Vagina (tissue), 2 donors: ENCODE results near the gene CHST10. TPM values are rescaled to one million over a fixed set of nuclear protein-coding genes. Genes with fewer than 3 reads are reported as not detected.

Experiments
- DNase-seq, 2 donors: peaks; one replicate each; pipeline ENCODE4 v3.0.0-alpha.2; 2017; ENCODE audit errors: extremely low spot score in 2 of 2
- H3K27ac ChIP-seq: fragments of 200-600 bp; sonication (generic); one replicate; pipeline ENCODE4 v1.5.1; 2019
- H3K27me3 ChIP-seq: fragments of 200-600 bp; sonication (generic); one replicate; pipeline ENCODE4 v1.5.1; 2019
- H3K36me3 ChIP-seq, 2 donors: fragments of 200-600 bp; sonication (generic); one replicate each; pipeline ENCODE4 v1.5.1; 2017 to 2019
- H3K4me1 ChIP-seq: fragments of 200-600 bp; sonication (generic); one replicate; pipeline ENCODE4 v1.5.1; 2019
- H3K4me3 ChIP-seq, 2 donors: fragments of 200-600 bp; sonication (generic); 1 replicate in 1 of 2; 2 replicates in 1 of 2; pipeline ENCODE4 v1.5.1; 2016 to 2019
- H3K9me3 ChIP-seq: fragments of 200-600 bp; sonication (generic); one replicate; pipeline ENCODE4 v1.5.1; 2019
- POLR2A ChIP-seq, 2 donors: fragments of 450-650 bp; IDR thresholded peaks; one replicate each; pipeline ENCODE4 v1.6.1; 2017; ENCODE audit warnings: antibody characterized with exemption in 2 of 2, mild to moderate bottlenecking in 2 of 2, moderate library complexity in 2 of 2
- POLR2AphosphoS5 ChIP-seq, 2 donors: sonication (generic); formaldehyde crosslinking; IDR thresholded peaks; one replicate each; pipeline ENCODE4 v1.9.0; 2017; ENCODE audit warnings: antibody characterized with exemption in 2 of 2, mild to moderate bottlenecking in 2 of 2, low read depth in 1 of 2; ENCODE audit not compliant: insufficient read depth in 1 of 2
- intact Hi-C: fragments of 100-400 bp; cut with DNase I; formaldehyde crosslinking; loops from one replicate; pipeline ENCODE4 v1.15.1; 2023
- total RNA-seq: library from RNA; depleted of rRNA; stranded (reverse); fragments of >200 nt; gene quantifications from one replicate; pipeline ENCODE4 v1.2.3, GENCODE V29; 2016
- TF ChIP-seq, protein P1 (sequence below), 3 experiments: fragments of 450-650 bp in 2 of 3; fragments of 200-600 bp in 1 of 3; sonication (generic) in 1 of 3; IDR thresholded peaks; one replicate each; pipeline ENCODE4 v1.5.1; 2017 to 2019; ENCODE audit warnings: antibody characterized with exemption in 3 of 3, mild to moderate bottlenecking in 2 of 3, moderate library complexity in 2 of 3

The CHST10 gene
- total RNA-seq, 1 donor from 2014 or later: 5.6 TPM

DNA sequence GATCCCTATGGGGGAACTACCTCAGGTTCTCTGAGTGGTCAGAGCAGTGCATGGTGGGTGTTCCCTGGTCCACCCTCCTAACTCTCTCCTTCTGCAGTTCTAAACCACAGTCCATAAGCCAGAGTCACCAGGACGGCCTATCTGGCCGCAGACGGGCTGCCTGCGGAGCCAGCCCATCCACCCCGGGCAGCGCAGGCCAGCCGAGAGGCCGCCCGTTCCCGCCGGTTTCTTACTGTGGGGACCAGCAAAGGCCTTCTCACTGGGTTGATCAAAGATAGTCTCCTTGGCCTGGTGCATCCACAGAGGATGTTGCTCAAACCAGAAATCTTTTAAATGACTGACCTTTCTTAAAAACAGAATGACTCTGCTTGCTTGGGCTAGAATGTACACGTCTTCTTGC is 9.6 kb upstream of the CHST10 start:
- Histone ChIP-seq H3K9me3 (no peaks in the 10 kb centered on the region), H3K4me1 (no peaks in the 10 kb centered on the region), H3K27ac (no peak overlapping the region), H3K27me3 (no peaks in the 10 kb centered on the region), H3K4me3 (no peak overlapping the region), H3K36me3 (no peaks in the 10 kb centered on the region)
- TF ChIP-seq POLR2A (IDR thresholded peaks at IDR 0.05) (no peak), POLR2AphosphoS5 (IDR thresholded peaks at IDR 0.05; ENCODE audit: insufficient read depth in 1 of 2, low read depth in 1 of 2) (no peak)
- TF ChIP-seq, protein P1, sequence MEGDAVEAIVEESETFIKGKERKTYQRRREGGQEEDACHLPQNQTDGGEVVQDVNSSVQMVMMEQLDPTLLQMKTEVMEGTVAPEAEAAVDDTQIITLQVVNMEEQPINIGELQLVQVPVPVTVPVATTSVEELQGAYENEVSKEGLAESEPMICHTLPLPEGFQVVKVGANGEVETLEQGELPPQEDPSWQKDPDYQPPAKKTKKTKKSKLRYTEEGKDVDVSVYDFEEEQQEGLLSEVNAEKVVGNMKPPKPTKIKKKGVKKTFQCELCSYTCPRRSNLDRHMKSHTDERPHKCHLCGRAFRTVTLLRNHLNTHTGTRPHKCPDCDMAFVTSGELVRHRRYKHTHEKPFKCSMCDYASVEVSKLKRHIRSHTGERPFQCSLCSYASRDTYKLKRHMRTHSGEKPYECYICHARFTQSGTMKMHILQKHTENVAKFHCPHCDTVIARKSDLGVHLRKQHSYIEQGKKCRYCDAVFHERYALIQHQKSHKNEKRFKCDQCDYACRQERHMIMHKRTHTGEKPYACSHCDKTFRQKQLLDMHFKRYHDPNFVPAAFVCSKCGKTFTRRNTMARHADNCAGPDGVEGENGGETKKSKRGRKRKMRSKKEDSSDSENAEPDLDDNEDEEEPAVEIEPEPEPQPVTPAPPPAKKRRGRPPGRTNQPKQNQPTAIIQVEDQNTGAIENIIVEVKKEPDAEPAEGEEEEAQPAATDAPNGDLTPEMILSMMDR (IDR thresholded peaks at IDR 0.05): no peak
- intact Hi-C loops: no loop called here
- no peak for DNase-seq

DNA sequence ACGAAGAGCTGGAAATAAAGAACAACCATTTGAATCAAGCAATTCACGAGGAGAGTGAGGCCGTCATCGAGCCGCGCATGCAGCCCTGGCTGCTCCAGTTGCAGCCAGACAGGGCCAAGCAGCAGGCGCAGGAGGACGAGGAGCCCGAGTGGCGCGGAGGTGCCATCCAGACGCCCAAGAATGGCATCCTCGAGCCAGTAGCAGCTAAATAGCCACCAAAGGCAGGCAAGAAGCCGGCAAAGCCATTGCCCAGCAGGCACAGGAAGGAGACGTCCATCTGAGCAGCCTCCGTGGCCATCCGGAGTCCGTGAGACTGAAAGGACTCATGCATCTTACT is 8.9 kb upstream of the CHST10 start:
- no peak overlapping the region for H3K4me3 ChIP-seq
- H3K27me3 ChIP-seq: no peaks in the 10 kb centered on the region
- no peak for DNase-seq
- TF ChIP-seq, protein P1 (IDR thresholded peaks at IDR 0.05): no peak
- TF ChIP-seq POLR2AphosphoS5 (IDR thresholded peaks at IDR 0.05; ENCODE audit: insufficient read depth in 1 of 2, low read depth in 1 of 2) (no peak), POLR2A (IDR thresholded peaks at IDR 0.05) (no peak)
- H3K9me3 ChIP-seq: no peaks in the 10 kb centered on the region
- intact Hi-C loops: no loop called here
- no peak overlapping the region for H3K27ac ChIP-seq
- H3K4me1 ChIP-seq: no peaks in the 10 kb centered on the region
- H3K36me3 ChIP-seq: no peaks in the 10 kb centered on the region

DNA sequence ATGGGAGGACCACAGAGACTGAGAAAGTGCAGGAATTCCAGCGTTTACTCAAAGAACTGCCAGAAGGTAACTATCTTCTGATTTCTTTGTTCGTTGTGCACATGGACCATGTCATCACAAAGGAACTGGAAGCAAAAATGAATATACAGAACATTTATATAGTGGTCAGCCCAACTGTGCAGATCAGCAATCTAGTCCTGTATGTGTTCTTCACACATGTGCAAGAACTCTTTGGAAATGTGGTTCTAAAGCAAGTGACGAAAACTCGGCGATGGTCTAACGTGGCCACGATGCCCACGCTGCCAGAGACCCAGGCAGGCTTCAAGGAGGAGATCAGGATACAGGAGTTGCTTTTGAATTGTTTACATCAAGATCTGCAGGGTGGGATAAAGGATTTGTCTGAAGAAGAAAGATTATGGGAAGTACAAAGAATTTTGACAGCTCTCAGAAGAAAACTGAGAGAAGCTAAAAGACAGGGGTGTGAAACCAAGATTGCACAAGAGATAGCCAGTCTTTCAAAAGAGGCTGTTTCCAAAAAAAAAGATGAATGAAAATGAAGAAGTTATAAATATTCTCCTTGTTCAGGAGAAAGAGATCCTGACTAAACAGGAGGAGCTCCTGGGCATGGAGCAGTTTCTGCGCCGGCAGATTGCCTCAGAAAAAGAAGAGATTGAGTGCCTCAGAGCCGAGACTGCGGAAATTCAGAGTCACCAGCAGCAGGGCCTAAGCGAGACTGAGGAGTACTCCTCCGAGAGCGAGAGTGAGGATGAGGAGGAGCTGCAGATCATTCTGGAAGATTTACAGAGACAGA is 8.3 kb upstream of the CHST10 start:
- intact Hi-C loops: no loop called here

DNA sequence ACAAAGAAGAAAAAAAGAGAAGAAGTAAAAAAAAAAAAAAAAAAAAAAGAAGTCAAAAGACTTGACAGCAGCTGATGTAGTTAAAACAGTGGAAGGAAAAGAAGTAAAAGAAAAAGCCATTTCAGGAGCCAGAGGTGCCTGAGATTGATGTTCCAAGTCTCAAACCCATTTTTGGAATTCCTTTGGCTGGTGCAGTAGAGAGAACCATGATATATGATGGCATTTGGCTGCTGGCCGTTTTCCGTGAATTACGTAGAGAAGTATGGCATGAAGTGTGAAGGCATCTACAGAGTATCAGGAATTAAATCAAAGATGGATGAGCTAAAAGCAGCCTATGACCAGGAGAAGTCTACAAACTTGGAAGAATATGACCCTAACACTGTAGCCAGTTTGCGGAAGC is 7.6 kb upstream of the CHST10 start:
- intact Hi-C loops: no loop called here
- no peaks in the 10 kb centered on the region for H3K36me3 ChIP-seq
- H3K4me1 ChIP-seq: no peaks in the 10 kb centered on the region
- TF ChIP-seq POLR2AphosphoS5 (IDR thresholded peaks at IDR 0.05; ENCODE audit: insufficient read depth in 1 of 2, low read depth in 1 of 2): no peak
- TF ChIP-seq POLR2A (IDR thresholded peaks at IDR 0.05): no peak
- TF ChIP-seq, protein P1 (IDR thresholded peaks at IDR 0.05): no peak
- no peak overlapping the region for H3K27ac ChIP-seq
- no peaks in the 10 kb centered on the region for H3K27me3 ChIP-seq
- no peak for DNase-seq
- no peaks in the 10 kb centered on the region for H3K9me3 ChIP-seq
- no peak overlapping the region for H3K4me3 ChIP-seq

More for the DNA sequence above, 8.3 kb upstream of the CHST10 start:
- no peak overlapping the region for H3K27ac ChIP-seq
- no peak overlapping the region for H3K4me3 ChIP-seq
- DNase-seq: peak in 1 of 2 donors; percentile 40
- no peaks in the 10 kb centered on the region for H3K27me3 ChIP-seq
- H3K4me1 ChIP-seq: no peaks in the 10 kb centered on the region
- no peaks in the 10 kb centered on the region for H3K36me3 ChIP-seq
- TF ChIP-seq, protein P1 (IDR thresholded peaks at IDR 0.05): no peak
- H3K9me3 ChIP-seq: no peaks in the 10 kb centered on the region

DNA sequence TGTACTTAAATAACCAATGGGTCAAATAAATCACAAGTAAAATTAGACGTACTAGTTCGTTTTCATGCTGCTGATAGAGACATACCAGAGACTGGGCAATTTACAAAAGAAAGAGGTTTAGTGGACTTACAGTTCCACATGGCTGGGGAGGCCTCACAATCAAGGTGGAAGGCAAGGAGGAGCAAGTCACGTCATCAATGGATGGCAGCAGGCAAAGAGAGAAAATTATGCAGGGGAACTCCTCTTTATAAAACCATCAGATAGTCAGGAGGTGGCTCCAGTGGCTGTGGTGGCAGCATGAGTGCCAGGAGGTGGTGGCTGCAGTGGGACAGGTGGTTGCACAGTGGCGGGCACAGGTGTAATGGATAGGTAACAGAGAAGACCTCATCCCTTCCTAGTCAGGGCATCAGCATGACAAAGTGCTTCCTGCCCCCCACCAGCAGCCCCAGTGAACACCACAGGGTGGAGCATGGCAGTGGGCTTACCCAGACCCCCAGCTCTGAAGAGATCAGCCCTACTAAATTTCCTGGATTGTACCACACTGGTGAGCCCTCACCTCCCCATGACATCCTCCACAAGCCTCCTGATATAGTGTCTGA is 6.9 kb upstream of the CHST10 start:
- H3K27me3 ChIP-seq: no peaks in the 10 kb centered on the region
- intact Hi-C loops: no loop called here
- DNase-seq: peak in 1 of 2 donors; percentile 62
- H3K36me3 ChIP-seq: no peaks in the 10 kb centered on the region
- no peak overlapping the region for H3K27ac ChIP-seq
- no peaks in the 10 kb centered on the region for H3K9me3 ChIP-seq
- TF ChIP-seq, protein P1 (IDR thresholded peaks at IDR 0.05): no peak
- TF ChIP-seq POLR2AphosphoS5 (IDR thresholded peaks at IDR 0.05; ENCODE audit: insufficient read depth in 1 of 2, low read depth in 1 of 2) (no peak), POLR2A (IDR thresholded peaks at IDR 0.05) (no peak)
- H3K4me3 ChIP-seq: no peak overlapping the region
- no peaks in the 10 kb centered on the region for H3K4me1 ChIP-seq
